ENCODE results near the gene SLC22A1. TPM values are rescaled to one million over a fixed set of nuclear protein-coding genes. Genes with fewer than 3 reads are reported as not detected.
A peak's percentile ranks its signal among the peaks of the same experiment; 100 is the strongest.
"Not testable (repeated sequence)": the region's sequence is repeated elsewhere in the genome, so short reads cannot be mapped to it uniquely, and the experiment has no call there.

The SLC22A1 gene
- total and polyA plus RNA-seq, 2 experiments from 2014 or later: 6.7 to 12.9 TPM

DNA sequence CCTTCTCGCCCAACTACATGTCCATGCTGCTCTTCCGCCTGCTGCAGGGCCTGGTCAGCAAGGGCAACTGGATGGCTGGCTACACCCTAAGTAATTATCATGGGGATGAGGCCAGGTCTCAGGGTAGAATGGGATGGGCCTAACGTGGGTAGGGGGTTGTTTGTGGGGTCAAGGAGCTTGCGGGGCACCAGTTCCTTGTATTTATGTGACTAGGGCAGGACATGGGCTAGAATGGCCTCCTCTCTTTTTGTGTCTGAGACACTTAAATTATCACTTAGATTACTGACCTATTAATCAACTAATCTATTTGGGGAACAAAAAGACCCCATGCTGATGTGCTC lies 10.7 kb downstream of the SLC22A1 start:
- H2AFZ ChIP-seq: no peak overlapping the region
- H4K20me1 ChIP-seq (ENCODE audit: insufficient read depth, poor library complexity, severe bottlenecking): no peaks in the 10 kb centered on the region
- peaks cover 9% of the 10 kb centered on the region for H3K4me1 ChIP-seq (ENCODE audit: insufficient read depth)
- H3K9me2 ChIP-seq (replicated peaks; ENCODE audit: insufficient read depth): no peaks in the 10 kb centered on the region
- 82% methylated on average over 4 of the region's 4 CpGs for WGBS (ENCODE audit: low lambda C conversion rate, missing lambda C conversion rate)
- no peak for DNase-seq (ENCODE audit: low spot score)
- no peak overlapping the region for H3K4me3 ChIP-seq
- H3K36me3 ChIP-seq (replicated peaks; ENCODE audit: insufficient read depth, low read depth): no peaks in the 10 kb centered on the region
- no peaks in the 10 kb centered on the region for H3K27me3 ChIP-seq
- no peak overlapping the region for H3K27ac ChIP-seq
- H3K9me3 ChIP-seq (ENCODE audit: low read depth): no peaks in the 10 kb centered on the region
- TF ChIP-seq EZH2 (IDR thresholded peaks at IDR 0.05; ENCODE audit: borderline replicate concordance): no peak
- H3K79me2 ChIP-seq: no peaks in the 10 kb centered on the region
- H3K4me2 ChIP-seq: no peak overlapping the region

DNA sequence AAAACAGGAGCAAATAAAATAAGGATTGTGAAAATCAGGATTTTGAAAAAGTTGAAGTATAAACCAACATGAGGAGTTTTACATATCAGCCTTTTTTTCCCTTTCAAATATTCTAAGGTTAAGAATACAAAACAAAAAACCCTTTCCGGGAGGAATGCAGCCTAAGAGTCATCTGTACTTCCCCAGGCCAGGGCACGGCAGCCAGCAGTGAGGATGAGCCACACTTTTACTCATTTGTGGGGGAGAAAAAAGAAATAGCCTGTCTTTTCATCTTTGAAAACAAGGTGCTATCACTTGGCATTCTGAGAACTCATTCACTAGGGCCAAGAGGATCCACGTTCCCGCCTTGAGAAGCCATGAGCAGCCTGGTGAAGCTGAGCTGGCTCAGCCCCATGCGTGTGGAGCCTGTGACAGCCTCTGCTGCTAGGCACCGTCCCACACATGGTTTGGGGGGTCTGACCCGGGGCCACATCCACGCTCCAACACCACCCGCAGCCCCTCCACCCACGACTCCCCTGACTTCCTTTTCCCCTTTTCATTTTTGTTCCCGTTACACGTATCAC lies 11.2 kb downstream of the SLC22A1 start:
- no peak overlapping the region for H2AFZ ChIP-seq
- 74% methylated on average over 12 of the region's 12 CpGs for WGBS (ENCODE audit: low lambda C conversion rate, missing lambda C conversion rate)
- no peak for DNase-seq (ENCODE audit: low spot score)
- TF ChIP-seq EZH2phosphoT487 (IDR thresholded peaks at IDR 0.05; ENCODE audit: low read depth, severe bottlenecking, unreplicated experiment): no peak
- TF ChIP-seq EZH2 (IDR thresholded peaks at IDR 0.05; ENCODE audit: borderline replicate concordance): no peak
- H3K4me3 ChIP-seq: no peak overlapping the region
- no peaks in the 10 kb centered on the region for H3K27me3 ChIP-seq
- H4K20me1 ChIP-seq (ENCODE audit: insufficient read depth, poor library complexity, severe bottlenecking): no peaks in the 10 kb centered on the region
- H3K27ac ChIP-seq: no peak overlapping the region
- no peaks in the 10 kb centered on the region for H3K36me3 ChIP-seq (replicated peaks; ENCODE audit: insufficient read depth, low read depth)
- no peak overlapping the region for H3K4me2 ChIP-seq
- peaks cover 13% of the 10 kb centered on the region for H3K4me1 ChIP-seq (ENCODE audit: insufficient read depth)
- no peaks in the 10 kb centered on the region for H3K9me2 ChIP-seq (replicated peaks; ENCODE audit: insufficient read depth)
- no peaks in the 10 kb centered on the region for H3K9me3 ChIP-seq (ENCODE audit: low read depth)
- H3K79me2 ChIP-seq: no peaks in the 10 kb centered on the region

DNA sequence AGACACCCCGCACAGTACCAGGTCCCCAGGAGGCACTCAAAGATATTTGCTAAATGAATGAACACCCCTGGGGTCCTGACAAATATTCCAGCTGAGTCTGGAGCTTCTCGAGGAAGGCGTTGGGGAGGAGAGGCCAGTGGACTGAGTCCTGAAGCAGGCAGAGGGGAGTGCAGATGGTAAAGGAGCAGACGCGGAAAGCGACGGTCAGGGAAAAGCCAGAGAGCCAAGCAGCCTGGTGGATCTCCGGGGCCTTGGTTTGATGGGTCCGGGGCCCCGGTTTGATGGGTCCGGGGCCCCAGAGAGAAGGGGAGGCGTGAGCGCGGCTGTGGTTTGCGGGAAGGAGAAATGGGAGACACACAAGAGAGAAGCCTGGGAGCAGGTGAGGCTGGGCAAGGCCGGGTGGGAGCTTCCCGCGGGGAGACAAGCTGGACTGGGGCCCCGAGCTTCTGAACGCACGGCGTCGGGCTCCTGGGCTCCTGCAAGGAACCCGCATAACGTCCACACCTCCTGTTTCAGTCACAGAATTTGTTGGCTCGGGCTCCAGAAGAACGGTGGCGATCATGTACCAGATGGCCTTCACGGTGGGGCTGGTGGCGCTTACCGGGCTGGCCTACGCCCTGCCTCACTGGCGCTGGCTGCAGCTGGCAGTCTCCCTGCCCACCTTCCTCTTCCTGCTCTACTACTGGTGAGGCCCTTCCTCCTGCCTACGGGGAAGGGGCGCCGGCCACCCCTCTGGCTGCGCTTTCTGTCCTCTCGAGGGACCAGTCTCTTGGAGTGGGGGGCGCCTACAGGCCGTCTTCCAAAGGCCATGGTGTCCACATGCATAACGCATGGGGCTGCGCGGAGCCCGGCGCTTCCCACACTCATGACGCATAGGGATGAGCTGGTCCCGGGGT lies 12.1 kb downstream of the SLC22A1 start:
- no peak for DNase-seq (ENCODE audit: low spot score)
- Histone ChIP-seq H3K4me2 (no peak overlapping the region), H3K9me3 (ENCODE audit: low read depth) (no peaks in the 10 kb centered on the region), H3K9me2 (replicated peaks; ENCODE audit: insufficient read depth) (no peaks in the 10 kb centered on the region), H3K27ac (no peak overlapping the region), H3K27me3 (no peaks in the 10 kb centered on the region), H3K4me3 (no peak overlapping the region), H3K36me3 (replicated peaks; ENCODE audit: insufficient read depth, low read depth) (no peaks in the 10 kb centered on the region), H4K20me1 (ENCODE audit: insufficient read depth, poor library complexity, severe bottlenecking) (no peaks in the 10 kb centered on the region), H3K4me1 (ENCODE audit: insufficient read depth) (peaks cover 17% of the 10 kb centered on the region), H2AFZ (no peak overlapping the region), H3K79me2 (no peaks in the 10 kb centered on the region)
- WGBS (ENCODE audit: low lambda C conversion rate, missing lambda C conversion rate): 94% methylated on average over 47 of the region's 47 CpGs
- no peak for TF ChIP-seq EZH2 (IDR thresholded peaks at IDR 0.05; ENCODE audit: borderline replicate concordance)

DNA sequence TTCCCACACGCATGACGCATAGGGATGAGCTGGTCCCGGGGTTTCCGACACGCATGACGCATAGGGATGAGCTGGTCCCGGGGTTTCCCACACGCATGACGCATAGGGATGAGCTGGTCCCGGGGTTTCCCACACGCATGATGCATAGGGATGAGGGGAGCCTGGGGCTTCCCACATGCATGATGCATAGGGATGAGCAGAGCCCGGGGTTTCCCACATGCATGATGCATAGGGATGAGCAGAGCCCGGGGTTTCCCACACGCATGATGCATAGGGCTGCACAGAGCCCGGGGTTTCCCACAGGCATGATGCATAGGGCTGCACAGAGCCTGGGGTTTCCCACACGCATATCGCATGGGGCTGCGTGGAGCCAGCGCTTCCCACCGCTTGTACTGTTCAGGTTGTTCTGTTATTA lies 12.7 kb downstream of the SLC22A1 start:
- H3K9me2 ChIP-seq (replicated peaks; ENCODE audit: insufficient read depth); H3K36me3 ChIP-seq (replicated peaks; ENCODE audit: insufficient read depth, low read depth); H3K27me3 ChIP-seq; H3K9me3 ChIP-seq (ENCODE audit: low read depth); H3K79me2 ChIP-seq; H3K4me3 ChIP-seq; H3K4me2 ChIP-seq; H4K20me1 ChIP-seq (ENCODE audit: insufficient read depth, poor library complexity, severe bottlenecking); DNase-seq (ENCODE audit: low spot score); H2AFZ ChIP-seq: not testable (repeated sequence)
- 96% methylated on average over 20 of the region's 20 CpGs for WGBS (ENCODE audit: low lambda C conversion rate, missing lambda C conversion rate)
- peak overlapping the region; percentile 57 for H3K27ac ChIP-seq
- peaks cover 23% of the 10 kb centered on the region for H3K4me1 ChIP-seq (ENCODE audit: insufficient read depth)

DNA sequence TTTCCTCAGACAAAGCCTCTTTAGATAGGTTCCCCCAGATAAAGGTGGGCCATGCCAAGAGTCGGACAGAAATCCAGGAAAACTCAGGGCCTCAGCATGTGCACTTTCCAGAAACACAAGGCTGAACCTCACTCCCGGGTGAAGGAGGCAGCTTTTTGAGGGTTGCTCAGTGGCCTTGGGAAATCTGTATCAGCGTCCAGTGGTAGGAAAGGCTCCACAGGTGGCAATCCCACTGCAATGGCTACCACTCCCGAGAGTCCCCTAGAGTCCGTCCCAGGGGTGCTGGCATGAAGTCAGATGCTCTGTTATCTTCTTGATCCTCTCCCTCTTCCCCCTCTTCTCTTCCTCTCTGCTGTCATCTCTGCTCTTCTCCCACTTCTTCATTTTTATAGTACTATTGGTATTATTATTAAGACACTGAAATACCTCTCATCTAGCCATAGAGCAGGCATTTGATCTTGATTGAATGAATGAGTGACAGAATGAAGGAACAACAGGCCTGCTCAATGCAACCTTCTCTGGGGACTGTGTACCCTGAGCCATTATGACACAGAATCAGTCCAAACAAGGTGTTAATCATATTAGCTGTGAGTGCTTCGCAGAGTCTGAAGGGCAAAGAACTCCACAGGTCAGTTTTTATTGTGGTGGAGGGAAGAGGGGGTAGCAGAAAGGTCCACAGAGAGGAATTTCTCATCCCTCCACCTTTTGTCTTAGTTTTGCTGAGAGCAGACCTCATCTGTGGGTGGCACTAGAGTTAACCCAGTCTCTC lies 13.3 kb downstream of the SLC22A1 start:
- H2AFZ ChIP-seq: no peak overlapping the region
- H3K27ac ChIP-seq: peak overlapping the region; percentile 57
- no peaks in the 10 kb centered on the region for H3K36me3 ChIP-seq (replicated peaks; ENCODE audit: insufficient read depth, low read depth)
- H3K9me3 ChIP-seq (ENCODE audit: low read depth): no peaks in the 10 kb centered on the region
- TF ChIP-seq EZH2 (IDR thresholded peaks at IDR 0.05; ENCODE audit: borderline replicate concordance): no peak
- TF ChIP-seq, protein P1, sequence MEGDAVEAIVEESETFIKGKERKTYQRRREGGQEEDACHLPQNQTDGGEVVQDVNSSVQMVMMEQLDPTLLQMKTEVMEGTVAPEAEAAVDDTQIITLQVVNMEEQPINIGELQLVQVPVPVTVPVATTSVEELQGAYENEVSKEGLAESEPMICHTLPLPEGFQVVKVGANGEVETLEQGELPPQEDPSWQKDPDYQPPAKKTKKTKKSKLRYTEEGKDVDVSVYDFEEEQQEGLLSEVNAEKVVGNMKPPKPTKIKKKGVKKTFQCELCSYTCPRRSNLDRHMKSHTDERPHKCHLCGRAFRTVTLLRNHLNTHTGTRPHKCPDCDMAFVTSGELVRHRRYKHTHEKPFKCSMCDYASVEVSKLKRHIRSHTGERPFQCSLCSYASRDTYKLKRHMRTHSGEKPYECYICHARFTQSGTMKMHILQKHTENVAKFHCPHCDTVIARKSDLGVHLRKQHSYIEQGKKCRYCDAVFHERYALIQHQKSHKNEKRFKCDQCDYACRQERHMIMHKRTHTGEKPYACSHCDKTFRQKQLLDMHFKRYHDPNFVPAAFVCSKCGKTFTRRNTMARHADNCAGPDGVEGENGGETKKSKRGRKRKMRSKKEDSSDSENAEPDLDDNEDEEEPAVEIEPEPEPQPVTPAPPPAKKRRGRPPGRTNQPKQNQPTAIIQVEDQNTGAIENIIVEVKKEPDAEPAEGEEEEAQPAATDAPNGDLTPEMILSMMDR (IDR thresholded peaks at IDR 0.05; ENCODE audit: poor library complexity): no peak
- TF ChIP-seq EZH2phosphoT487 (IDR thresholded peaks at IDR 0.05; ENCODE audit: low read depth, severe bottlenecking, unreplicated experiment): no peak
- no peak overlapping the region for H3K4me2 ChIP-seq
- no peaks in the 10 kb centered on the region for H3K9me2 ChIP-seq (replicated peaks; ENCODE audit: insufficient read depth)
- WGBS (ENCODE audit: low lambda C conversion rate, missing lambda C conversion rate): 88% methylated on average over 6 of the region's 6 CpGs
- H4K20me1 ChIP-seq (ENCODE audit: insufficient read depth, poor library complexity, severe bottlenecking): no peaks in the 10 kb centered on the region
- no peak for DNase-seq (ENCODE audit: low spot score)
- no peaks in the 10 kb centered on the region for H3K27me3 ChIP-seq
- H3K4me3 ChIP-seq: no peak overlapping the region
- no peaks in the 10 kb centered on the region for H3K79me2 ChIP-seq
- H3K4me1 ChIP-seq (ENCODE audit: insufficient read depth): peaks cover 23% of the 10 kb centered on the region
